ENCODE measurements around the gene IP6K2. TPM values are rescaled to one million over a fixed set of nuclear protein-coding genes. Genes with fewer than 3 reads are reported as not detected.

Gene IP6K2
- total and polyA plus RNA-seq, 8 donors, result 58.6 to 231 (median 210) TPM

DNA sequence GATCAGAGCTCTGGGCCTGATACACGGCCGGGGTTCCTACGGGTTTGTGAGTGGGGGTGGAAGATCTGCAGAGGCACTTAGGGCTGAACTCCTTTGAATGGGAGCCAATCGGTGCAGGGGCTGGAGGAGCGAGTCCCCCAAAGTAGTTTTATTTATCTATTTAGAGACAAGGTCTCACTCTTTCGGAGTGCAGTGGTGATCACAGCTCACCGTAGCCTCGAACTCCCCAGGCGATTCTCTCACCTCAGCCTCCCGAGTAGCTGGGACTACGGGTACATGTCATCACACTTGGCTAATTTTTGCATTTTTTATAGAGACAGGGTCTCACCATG is 52.7 kb downstream of the IP6K2 start:
- no peak overlapping the region for H3K27ac ChIP-seq
- H3K9me3 ChIP-seq, result no peaks in the 10 kb centered on the region
- peaks cover 17 to 48% of the 10 kb centered on the region in 2 donors for H3K27me3 ChIP-seq
- peaks cover 12 to 32% of the 10 kb centered on the region in 2 donors for H3K4me1 ChIP-seq
- DNase-seq (no peak), ATAC-seq (no peak)
- intact Hi-C loops (cut with DNase I), result no loop called here
- no peak for TF ChIP-seq CTCF (IDR thresholded peaks at IDR 0.05)
- H3K4me3 ChIP-seq, result peak overlapping the region in 1 of 2 donors; percentile 58
- H3K36me3 ChIP-seq, result no peaks in the 10 kb centered on the region

- Histone ChIP-seq H3K9me3 (no peaks in the 10 kb centered on the region), H3K4me3 (peak overlapping the region; percentile 35 to 58), H3K27me3 (peaks cover 17 to 48% of the 10 kb centered on the region in 2 donors), H3K4me1 (peaks cover 12 to 32% of the 10 kb centered on the region in 2 donors), H3K27ac (peak overlapping the region in 1 of 2 donors; percentile 53), H3K36me3 (no peaks in the 10 kb centered on the region)
- DNase-seq, result peak; percentile 45 to 94 (median 89)
- peak; percentile 20 to 73 for TF ChIP-seq CTCF (IDR thresholded peaks at IDR 0.05)
- ATAC-seq, result peak; percentile 86
- intact Hi-C loops (cut with DNase I), result no loop called here
Observed at GRCh38 chr3:48663489-48664312, 53.3 kb downstream of the IP6K2 start.

DNA sequence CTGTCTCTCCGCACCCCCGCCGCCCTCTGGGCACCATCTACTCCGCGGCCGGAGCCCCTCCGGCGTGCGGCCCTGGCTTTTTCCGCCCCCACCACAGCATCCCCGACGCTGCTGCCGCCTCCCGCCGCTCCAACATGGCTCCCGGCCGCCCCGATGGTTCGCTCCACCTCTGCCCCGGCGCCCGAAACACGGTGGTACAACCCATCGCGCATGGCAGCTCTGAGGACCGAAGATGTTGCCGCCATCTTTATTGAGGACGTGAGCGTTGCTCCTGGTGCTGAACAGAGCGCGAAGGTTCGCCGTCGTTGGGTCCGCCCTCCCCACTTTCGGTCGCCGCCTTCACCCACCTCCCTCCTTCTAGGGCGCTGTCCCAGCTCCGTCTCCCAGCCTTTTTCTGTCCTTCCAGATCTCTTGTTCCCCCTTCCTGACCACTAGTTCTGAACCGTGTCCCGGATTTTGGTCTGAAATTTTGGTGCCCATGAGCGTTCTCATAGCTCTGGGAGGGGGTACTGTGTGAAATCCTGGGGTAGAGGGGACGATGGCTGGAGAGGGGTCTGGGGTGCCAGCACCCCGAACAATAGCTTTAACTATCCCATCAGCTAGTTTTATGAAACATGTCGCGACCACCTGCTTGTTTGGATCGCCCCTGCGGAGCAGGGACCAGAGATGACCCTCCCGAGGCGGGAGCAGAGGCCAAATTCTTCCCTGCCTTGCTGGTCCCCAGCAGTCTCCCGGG is 54.1 kb downstream of the IP6K2 start, which contains the start of gene CELSR3:
CELSR3 (minus strand) TSS at position 134 of the 736 bp plus-strand sequence. CDS start 252 bp downstream, outside the sequence.
- peak in 3 of 4 donors; percentile 39 to 82 (median 54) for DNase-seq
- Histone ChIP-seq H3K36me3 (no peaks in the 10 kb centered on the region), H3K27ac (peak within 1 kb of the TSS in 1 of 2 donors; percentile 53), H3K9me3 (no peaks in the 10 kb centered on the region), H3K4me3 (peak within 1 kb of the TSS; percentile 35 to 58), H3K4me1 (peaks cover 12 to 32% of the 10 kb centered on the region in 2 donors), H3K27me3 (peaks cover 17 to 48% of the 10 kb centered on the region in 2 donors)
- intact Hi-C loops (cut with DNase I), result no loop called here
- TF ChIP-seq CTCF (IDR thresholded peaks at IDR 0.05), result no peak
- ATAC-seq, result peak; percentile 42

GRCh38 chr3:48662145-48662752 is 54.8 kb downstream of the IP6K2 start:
- Histone ChIP-seq H3K9me3 (no peaks in the 10 kb centered on the region), H3K27me3 (peaks cover 17 to 48% of the 10 kb centered on the region in 2 donors), H3K4me1 (peaks cover 12 to 32% of the 10 kb centered on the region in 2 donors), H3K4me3 (no peak overlapping the region), H3K27ac (no peak overlapping the region), H3K36me3 (no peaks in the 10 kb centered on the region)
- TF ChIP-seq CTCF (IDR thresholded peaks at IDR 0.05), result no peak
- DNase-seq, result peak in 1 of 4 donors; percentile 62
- ATAC-seq, result no peak
- intact Hi-C loops (cut with DNase I), result no loop called here
